LNCaP clone FGC (cell line): Measurements from ENCODE around the gene PRR20A.
"Not testable (repeated sequence)": the region's sequence is repeated elsewhere in the genome, so short reads cannot be mapped to it uniquely, and the experiment has no call there.

Experiments used
- DNase-seq: peaks from one replicate; pipeline ENCODE4 v3.0.0-alpha.2; 2011; ENCODE audit warnings: low read depth
- H3K4me3 ChIP-seq: 2 replicates; pipeline ENCODE4 v1.5.1; 2011; ENCODE audit warnings: mild to moderate bottlenecking, low read depth, low read length, control low read depth
- CTCF ChIP-seq: IDR thresholded peaks from 2 replicates; pipeline ENCODE4 v1.5.1; 2012; ENCODE audit warnings: mild to moderate bottlenecking; ENCODE audit not compliant: control insufficient read depth, insufficient read depth; ENCODE audit errors: extremely low read depth

Gene PRR20A

DNA sequence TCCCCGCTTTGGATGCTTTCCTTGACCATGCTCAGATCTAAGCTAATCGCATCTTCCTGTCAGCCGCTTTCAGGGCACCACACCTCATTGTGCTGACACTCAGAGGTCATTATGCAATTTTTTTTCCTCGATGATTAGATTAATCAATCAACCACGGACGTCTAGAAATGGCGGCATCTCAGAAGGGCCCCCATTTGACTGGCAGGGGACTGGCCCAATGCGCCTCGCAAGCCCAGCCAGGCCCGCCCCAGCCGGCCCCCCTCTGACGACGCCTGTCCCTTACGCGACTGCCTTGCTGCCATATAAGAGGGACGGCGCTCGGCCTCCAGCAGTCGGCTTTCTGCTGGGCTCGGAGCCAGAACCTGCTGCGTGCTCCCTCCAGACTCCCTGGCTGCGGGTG, 26.2 kb downstream of the PRR20A start, which contains the start of gene PRR20E:
Gene PRR20E, plus strand, starts transcription at position 301 of the 400 bp plus-strand sequence. CDS start 387 bp downstream, outside the sequence.
- H3K4me3 ChIP-seq, DNase-seq: not testable (repeated sequence)

DNA sequence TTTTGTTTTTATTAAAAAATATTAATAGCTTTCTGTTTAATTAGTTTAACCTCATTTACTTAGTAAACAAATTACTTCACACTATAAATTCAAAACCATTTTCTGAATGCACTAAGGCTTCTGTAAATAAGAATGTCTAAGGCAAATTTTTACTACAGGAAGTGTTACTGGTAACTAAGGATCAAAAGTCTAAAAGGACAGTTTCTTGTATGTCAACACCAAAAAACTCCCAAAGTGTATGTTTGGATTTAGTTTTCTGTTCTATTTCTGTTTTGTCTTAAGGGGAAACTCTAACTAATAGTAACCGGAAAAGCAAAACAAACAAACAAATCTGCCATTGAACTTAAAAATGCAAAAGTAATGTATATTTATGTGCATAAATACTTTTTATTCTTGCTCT, 50.9 kb downstream of the PRR20A start:
- no peak for DNase-seq
- no peak overlapping the region for H3K4me3 ChIP-seq
- no peak for TF ChIP-seq CTCF
